ENCODE results near the gene GNPTAB.

DNA sequence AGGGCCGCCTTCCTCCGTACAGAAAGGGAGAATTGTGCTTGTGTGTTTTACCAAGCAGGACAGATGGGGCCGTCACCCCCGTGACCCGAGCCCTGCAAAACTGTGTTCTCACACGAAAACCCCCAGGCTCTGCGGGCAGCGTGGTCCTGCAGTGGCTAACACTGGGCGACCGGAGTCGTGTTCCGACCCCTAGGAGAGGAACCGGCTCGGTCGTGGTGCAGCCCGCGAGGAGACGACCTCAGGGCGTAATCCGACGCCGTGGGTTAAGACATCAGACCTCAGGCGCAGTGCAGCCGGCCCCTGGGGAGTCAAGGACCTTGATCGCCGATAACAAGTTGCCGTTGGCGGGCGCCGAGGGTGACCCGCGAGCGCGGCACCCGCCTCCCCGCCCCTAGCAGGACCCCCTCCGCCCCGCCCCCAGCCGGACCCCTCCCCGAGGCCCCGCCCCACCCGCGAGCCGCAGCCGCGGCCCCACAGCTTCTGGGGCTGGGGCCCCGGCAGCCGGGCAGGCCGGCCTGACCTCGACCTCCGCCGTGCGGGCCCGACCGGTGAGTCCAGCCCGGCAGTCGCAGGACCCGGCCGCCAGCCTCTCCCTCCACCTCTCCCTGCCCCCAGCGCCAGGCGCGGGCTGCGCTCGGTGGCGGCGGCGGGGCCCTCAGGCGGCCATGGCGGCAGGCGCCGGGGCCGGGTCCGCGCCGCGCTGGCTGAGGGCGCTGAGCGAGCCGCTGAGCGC, 133.4 kb downstream of the GNPTAB start, which contains the start of gene CHPT1:
- TF ChIP-seq, protein P1, sequence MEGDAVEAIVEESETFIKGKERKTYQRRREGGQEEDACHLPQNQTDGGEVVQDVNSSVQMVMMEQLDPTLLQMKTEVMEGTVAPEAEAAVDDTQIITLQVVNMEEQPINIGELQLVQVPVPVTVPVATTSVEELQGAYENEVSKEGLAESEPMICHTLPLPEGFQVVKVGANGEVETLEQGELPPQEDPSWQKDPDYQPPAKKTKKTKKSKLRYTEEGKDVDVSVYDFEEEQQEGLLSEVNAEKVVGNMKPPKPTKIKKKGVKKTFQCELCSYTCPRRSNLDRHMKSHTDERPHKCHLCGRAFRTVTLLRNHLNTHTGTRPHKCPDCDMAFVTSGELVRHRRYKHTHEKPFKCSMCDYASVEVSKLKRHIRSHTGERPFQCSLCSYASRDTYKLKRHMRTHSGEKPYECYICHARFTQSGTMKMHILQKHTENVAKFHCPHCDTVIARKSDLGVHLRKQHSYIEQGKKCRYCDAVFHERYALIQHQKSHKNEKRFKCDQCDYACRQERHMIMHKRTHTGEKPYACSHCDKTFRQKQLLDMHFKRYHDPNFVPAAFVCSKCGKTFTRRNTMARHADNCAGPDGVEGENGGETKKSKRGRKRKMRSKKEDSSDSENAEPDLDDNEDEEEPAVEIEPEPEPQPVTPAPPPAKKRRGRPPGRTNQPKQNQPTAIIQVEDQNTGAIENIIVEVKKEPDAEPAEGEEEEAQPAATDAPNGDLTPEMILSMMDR (IDR thresholded peaks at IDR 0.05; ENCODE audit: borderline replicate concordance, extremely low read depth, low read length, poor library complexity, severe bottlenecking), result no peak
- peak; percentile 34 for TF ChIP-seq EZH2 (IDR thresholded peaks at IDR 0.05; ENCODE audit: borderline replicate concordance, low read depth, low read length, severe bottlenecking)
